ENCODE data around the gene ZMIZ1. TPM values are rescaled to one million over a fixed set of nuclear protein-coding genes. Genes with fewer than 3 reads are reported as not detected.

ZMIZ1 gene
- total RNA-seq, 2 experiments from 2014 or later, result 38.3 to 41.6 TPM

DNA sequence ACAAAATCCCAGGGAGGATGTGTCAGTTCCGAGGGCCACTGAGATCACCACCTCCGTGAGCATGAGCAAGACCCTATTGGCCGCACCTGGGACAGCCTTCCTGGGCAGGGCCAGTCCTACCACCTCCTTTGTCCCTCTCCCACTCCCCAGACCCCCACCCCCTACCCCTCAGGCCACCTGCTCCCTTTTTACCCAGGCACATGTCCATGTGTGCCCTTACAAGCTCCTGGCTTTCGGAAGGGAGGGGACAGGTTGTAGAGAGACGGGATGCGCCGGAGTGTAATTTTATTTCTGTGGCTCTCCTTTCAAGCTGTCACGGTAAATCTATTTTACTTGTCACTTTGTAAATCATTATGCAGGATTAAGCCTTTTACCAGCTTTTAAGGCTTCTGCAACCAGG lies 20.9 kb downstream of the ZMIZ1 start:
- CTCF ChIA-PET, result no interaction called here

DNA sequence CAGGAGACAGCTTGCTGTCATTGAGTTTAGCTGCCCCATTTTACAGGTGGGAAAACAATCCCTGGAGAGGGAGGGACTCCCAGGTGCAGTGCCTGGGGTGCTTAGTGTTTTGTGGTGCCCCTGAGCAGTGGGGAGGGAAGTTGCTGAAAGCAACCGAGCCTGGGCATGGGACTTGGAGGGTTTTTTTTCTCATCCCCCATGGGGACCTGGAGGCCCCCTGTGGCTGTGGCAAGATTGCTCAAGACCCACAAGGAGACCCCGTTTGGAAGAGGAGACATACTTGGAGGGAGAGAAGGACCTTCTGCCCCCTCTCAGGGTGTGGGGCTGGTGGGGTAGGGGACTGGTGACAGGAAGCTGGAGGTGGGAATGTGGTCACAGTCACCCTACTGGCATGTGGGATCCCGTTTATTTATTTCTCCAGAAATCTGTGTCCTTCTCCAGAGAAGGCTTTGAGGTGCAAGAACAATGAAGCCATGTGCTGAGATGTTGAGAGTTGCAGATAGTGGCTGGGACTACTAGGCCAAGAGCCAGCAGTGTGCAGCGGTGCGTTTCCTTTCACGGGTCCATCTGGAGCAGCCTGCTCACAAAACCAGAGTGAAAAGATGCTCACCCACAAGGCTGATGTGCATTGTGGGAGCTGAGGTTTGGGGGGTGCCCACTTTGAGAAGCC lies 21.5 kb downstream of the ZMIZ1 start:
- ChIA-PET POLR2A (no interaction called here), CTCF (no interaction called here)

More for the DNA sequence above, 20.9 kb downstream of the ZMIZ1 start:
- POLR2A ChIA-PET, result no interaction called here

DNA sequence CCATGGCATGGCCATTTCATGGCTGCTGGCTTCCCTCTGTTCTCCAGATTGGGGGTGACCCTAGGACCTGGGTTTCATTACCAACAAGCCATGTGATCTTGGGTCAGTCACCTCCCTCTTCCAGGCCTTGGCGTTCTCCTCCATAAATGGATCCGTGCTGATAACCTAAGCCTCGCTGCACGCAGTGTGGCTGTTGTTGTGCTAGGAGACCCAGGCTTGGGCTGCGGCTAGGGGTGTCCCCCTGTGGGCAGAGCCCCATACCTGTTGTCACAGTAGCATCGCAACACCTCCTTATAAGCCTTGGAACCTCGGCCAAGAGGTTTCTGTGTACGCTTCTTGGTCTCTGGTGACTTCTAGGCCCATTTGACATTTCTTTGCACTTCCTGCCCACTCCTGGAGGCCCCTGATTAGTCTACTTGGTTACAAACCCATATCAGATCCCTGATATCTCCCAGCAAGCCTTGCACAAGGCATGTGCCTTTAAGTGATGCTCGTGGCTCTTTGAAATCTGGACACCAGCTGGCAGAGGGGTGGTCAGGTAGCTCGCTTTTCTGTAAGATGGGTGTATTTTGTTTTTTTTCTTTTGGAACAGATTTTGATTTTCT lies 23.6 kb downstream of the ZMIZ1 start:
- POLR2A ChIA-PET, result no interaction called here
- CTCF ChIA-PET, result no interaction called here

- ChIA-PET POLR2A (no interaction called here), CTCF (no interaction called here)
Observed at GRCh38 chr10:79093658-79094411, 25.1 kb downstream of the ZMIZ1 start.

DNA sequence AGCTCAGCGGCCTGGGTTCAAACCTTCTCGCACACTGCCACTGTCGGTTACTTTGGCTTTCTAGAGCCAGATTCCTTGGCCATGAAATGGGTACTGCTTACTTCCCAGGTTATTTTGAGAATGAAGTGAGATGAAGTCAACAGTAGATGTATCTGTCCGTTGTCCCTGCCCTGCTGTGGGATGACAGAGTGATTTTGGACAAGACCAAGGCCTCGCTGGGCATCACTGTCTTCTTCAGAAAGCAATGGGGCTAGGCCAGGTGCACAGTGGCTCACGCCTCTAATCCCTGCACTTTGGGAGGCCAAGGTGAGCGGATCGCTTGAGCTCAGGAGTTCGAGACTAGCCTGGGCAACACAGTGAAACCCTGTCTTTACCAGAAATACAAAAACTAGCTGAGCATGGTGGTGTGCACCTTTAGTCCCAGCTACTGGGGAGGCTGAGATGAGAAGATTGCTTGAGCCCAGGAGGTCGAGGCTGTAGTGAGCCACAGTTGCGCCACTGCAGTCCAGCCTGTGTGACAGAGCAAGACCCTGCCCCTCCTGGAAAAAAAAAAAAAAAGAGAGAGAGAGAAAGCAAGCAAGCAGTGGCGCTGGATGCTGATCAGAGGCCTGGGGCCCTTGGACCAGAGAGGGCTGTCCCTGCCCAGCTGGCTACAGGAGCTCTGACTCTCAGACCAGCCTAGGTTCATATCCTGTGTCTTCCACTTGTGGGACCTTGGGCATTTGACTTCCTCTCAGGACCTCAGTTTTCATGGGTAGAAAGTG lies 25.8 kb downstream of the ZMIZ1 start:
- ChIA-PET CTCF (no interaction called here), POLR2A (no interaction called here)

GRCh38 chr10:79095316-79095715 lies 26.6 kb downstream of the ZMIZ1 start:
- ChIA-PET POLR2A (no interaction called here), CTCF (no interaction called here)

- ChIA-PET POLR2A (no interaction called here), CTCF (no interaction called here)
Observed at GRCh38 chr10:79096514-79096913, 27.7 kb downstream of the ZMIZ1 start.

DNA sequence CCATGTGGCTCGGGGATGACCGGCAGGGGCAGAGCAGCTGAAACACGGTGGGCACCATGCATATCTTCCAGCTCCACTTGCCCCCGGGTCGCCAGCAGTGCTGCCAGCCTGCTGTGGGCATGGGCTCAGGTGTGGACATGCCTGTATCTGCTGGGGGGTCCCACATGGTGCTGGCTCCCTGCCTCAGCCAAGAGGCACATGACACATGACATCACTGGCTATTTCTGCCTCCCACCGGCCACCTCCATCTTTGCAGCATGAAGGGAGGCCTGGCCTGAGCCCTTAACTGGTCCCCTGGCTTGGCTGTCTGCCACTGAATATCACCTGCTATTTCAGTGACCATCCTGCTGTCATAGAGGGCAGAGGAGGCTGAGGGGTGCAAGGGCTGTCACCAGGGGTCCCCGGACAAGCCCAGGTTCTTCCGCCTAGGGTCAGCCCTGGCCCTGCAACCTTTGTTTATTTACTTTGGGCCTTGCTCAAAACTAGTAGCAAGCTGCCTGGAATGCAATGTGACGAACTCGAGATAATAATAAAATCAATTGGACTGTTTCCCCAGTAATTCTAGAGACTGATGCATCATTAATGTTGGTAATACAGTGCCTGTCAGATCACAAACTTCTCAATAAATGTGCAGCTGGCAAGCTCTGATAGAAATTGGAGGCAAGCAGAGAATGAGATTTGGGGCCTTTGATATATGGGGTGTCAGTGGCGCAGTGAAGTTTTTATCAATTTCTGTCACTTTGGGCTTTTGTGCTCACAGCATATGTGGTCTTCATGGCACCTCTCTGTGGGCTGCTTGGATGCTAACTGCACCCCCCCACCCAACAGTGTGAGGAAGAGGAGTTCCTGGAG lies 28.5 kb downstream of the ZMIZ1 start:
- ChIA-PET CTCF (no interaction called here), POLR2A (no interaction called here)

DNA sequence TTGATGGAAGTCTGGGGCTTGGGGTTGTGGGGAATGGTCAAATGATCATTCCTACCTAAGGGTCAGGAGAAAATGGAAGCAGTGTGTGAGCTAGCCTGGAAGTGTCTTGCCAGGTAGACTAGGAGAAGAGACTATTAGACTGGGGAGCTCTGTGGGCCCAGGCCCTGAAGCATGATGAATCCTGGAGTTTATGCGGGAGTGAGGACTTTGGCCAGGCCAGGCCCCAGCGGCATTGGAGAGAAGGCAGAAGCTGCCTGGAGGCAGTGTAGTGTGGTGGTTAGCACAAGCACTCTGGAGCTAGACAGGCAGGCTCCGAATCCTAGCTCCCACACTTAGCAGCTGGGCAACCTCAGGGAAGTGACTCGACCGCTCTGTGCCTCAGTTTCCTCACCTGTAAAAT lies 29.3 kb downstream of the ZMIZ1 start:
- ChIA-PET CTCF (no interaction called here), POLR2A (no interaction called here)

GRCh38 chr10:79098596-79099015 lies 29.8 kb downstream of the ZMIZ1 start:
- CTCF ChIA-PET, result no interaction called here

DNA sequence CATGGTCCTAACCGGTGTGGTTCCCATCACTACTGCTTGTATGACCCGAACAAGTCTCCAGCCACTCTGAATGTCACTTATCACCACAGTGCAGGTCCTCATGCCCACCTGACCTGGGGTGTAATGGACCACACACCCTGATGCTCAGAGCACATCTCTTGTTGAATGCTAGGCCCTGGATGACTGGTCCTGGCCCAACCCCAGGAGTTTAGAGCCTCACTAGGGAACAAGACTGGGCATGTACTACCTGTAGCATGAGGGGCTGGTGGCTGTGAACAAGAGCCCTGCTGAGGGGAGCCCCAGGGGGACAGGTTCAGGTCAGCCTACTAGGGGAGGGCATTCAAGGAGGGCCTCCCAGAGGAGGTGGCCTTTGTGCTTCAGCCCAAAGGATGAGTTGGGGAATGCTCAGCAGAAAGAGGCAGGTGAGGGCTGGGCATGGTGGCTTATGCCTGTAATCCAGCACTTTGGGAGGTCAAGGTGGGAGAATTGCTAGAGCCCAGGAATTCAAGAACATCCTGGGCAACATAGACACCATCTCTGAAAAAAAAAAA lies 31.2 kb downstream of the ZMIZ1 start:
- CTCF ChIA-PET, result no interaction called here

More at GRCh38 chr10:79098596-79099015, 29.8 kb downstream of the ZMIZ1 start:
- POLR2A ChIA-PET, result no interaction called here

GRCh38 chr10:79100771-79101170 lies 32.0 kb downstream of the ZMIZ1 start:
- CTCF ChIA-PET, result interaction anchor here (0.8 kb wide), 1 partner anchor 95 kb away, joined by 4 read pairs; no protein-coding TSS in a partner anchor
- POLR2A ChIA-PET, result no interaction called here

More for the DNA sequence above, 31.2 kb downstream of the ZMIZ1 start:
- POLR2A ChIA-PET, result no interaction called here

DNA sequence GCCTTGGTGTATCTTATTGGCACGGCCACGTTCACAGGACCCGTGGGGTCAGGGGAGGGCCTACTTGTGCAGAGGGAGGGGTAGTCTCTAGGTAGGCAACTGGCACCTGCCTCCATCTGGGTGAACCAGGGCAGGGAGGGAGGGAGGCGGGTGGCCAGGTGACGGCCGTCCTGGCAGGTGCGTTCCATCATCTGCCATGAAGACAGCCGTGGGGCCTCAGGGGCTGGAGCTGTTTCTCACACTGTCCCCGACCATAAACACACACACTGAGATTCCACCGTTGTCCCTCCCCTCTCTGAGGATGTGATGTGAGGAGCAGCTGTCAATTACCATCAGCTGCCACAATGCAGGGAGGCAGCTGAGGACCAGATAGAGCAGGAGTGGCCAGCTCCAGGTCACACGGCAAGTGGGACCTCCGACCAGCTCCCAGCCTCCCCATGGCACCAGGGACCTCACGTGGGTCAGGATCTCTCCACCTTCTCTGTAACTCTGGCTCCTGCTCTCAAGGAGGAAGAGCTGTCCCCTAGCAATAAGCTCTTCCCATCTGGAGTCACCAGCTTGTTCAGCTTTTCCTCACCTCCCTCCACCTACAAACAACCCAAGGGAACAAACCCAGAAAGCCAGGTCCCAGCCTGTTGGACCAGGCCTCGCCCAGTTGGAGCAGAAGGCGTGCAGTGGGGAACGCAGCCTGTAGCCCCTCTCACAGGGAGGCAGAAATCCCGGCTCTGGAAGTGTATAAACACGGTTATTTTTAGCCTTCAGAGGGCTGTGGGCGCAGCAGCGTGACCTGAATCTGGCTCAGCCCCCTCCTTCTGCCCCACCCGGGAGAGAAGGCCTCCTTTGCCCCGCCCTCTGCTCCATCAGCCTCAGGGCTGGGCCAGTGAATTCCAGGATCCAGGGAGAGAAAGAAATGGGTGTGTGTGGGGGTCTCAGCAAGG lies 33.1 kb downstream of the ZMIZ1 start:
- ChIA-PET CTCF (no interaction called here), POLR2A (no interaction called here)

- ChIA-PET POLR2A (no interaction called here), CTCF (no interaction called here)
Observed at GRCh38 chr10:79102498-79102874, 33.7 kb downstream of the ZMIZ1 start.

GRCh38 chr10:79103129-79103528 lies 34.4 kb downstream of the ZMIZ1 start:
- POLR2A ChIA-PET, result no interaction called here
- CTCF ChIA-PET, result no interaction called here

DNA sequence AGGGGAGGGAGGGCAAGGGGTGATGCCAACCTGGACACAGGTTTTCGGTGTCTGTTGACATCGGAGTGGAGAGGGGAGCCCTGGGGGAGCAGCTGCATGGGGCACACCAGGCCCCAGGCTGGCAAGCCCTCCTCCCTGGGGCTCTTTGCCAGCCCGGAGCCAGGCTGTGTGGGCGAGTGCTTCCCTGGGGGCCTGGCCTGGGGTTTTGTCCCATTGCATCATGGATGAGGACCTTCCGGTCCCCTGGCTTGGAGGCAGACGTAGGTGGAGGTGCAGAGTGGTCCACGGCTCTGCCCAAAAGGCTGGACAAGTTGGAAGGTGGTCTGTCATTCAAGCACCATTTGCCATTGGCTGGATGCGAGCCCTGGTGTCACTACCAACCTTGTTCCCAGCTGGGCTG lies 34.8 kb downstream of the ZMIZ1 start:
- ChIA-PET POLR2A (no interaction called here), CTCF (no interaction called here)

- ChIA-PET CTCF (no interaction called here), POLR2A (no interaction called here)
Observed at GRCh38 chr10:79105150-79105739, 36.5 kb downstream of the ZMIZ1 start.

- CTCF ChIA-PET, result no interaction called here
- POLR2A ChIA-PET, result no interaction called here
Observed at GRCh38 chr10:79105818-79106217, 37.1 kb downstream of the ZMIZ1 start.
